ENCODE data around the gene PLA1A. TPM values are rescaled to one million over a fixed set of nuclear protein-coding genes. Genes with fewer than 3 reads are reported as not detected.

The PLA1A gene
- total RNA-seq, 1 donor from 2014 or later: 2.8 TPM

DNA sequence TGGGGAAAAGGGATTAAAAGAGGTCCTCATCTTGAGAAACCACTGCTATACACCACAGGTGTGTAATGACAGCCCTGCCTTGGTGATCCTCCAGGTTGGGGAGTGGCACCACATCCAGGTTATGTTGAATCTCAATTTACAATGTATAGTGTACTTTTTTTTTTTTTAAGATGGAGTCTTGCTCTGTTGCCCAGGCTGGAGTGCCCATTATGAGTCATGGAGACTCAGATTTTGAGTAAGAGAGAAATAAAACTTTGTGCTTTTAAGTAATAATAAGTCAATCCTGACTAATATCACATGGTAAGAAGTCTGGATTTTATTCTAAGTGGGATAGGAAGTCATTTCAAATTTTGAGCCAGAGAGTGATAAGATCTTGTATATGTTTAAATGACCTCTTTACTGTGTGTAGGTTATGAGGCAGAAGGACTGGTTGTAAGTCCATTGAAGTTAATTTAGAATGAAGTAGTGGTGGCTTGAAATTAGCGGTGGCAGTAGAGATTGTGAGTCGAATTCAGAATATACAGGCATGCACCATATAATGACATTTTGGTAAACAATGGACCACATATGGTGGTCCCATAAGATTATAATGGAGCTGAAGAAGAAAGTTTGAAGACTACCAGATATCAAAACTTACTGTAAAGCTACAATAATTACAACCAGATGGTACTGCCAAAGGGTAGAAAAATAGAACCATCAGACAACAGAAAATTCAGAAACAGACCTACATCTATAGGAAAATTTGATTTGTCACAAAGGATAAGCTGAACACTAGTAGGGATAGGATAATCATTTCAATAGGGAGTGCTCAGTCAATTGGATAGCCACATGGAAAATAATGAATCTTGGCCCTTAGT, 42.0 kb downstream of the PLA1A start:
- intact Hi-C loops (cut with micrococcal nuclease): no loop called here
- Histone ChIP-seq H3K4me1 (peaks cover 96% of the 10 kb centered on the region), H3K4me3 (no peak overlapping the region), H3K27me3 (ENCODE audit: low read depth) (no peaks in the 10 kb centered on the region), H3K27ac (replicated peaks) (peak overlapping the region; percentile 90), H3K9me3 (replicated peaks) (no peaks in the 10 kb centered on the region), H3K36me3 (peaks cover 45% of the 10 kb centered on the region)
- no peak for DNase-seq
- TF ChIP-seq, protein P1, sequence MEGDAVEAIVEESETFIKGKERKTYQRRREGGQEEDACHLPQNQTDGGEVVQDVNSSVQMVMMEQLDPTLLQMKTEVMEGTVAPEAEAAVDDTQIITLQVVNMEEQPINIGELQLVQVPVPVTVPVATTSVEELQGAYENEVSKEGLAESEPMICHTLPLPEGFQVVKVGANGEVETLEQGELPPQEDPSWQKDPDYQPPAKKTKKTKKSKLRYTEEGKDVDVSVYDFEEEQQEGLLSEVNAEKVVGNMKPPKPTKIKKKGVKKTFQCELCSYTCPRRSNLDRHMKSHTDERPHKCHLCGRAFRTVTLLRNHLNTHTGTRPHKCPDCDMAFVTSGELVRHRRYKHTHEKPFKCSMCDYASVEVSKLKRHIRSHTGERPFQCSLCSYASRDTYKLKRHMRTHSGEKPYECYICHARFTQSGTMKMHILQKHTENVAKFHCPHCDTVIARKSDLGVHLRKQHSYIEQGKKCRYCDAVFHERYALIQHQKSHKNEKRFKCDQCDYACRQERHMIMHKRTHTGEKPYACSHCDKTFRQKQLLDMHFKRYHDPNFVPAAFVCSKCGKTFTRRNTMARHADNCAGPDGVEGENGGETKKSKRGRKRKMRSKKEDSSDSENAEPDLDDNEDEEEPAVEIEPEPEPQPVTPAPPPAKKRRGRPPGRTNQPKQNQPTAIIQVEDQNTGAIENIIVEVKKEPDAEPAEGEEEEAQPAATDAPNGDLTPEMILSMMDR (IDR thresholded peaks at IDR 0.05; ENCODE audit: borderline replicate concordance): no peak

DNA sequence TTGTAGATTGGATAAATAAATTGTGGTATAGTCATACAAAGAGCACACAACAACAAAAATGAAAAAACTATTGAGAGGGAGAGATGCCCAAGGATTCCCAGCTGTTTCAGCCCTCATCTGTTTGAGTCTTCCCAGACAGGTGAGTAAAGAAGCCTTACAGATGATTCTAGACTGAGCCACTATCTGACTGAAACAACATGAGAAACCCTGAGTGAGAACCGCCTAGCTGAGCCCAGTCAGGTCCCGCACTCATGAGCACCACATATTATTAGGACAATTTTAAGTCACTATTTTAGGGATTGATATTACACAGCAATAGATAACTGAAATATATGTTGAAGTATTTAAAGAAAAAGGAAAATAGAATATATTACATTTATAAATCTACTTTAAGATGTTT, 43.7 kb downstream of the PLA1A start:
- intact Hi-C loops (cut with micrococcal nuclease): no loop called here
- TF ChIP-seq, protein P1 (IDR thresholded peaks at IDR 0.05; ENCODE audit: borderline replicate concordance): no peak
- peaks cover 98% of the 10 kb centered on the region for H3K4me1 ChIP-seq
- peak overlapping the region; percentile 94 for H3K27ac ChIP-seq (replicated peaks)
- no peaks in the 10 kb centered on the region for H3K9me3 ChIP-seq (replicated peaks)
- no peak overlapping the region for H3K4me3 ChIP-seq
- H3K36me3 ChIP-seq: peaks cover 45% of the 10 kb centered on the region
- no peaks in the 10 kb centered on the region for H3K27me3 ChIP-seq (ENCODE audit: low read depth)
- no peak for DNase-seq

DNA sequence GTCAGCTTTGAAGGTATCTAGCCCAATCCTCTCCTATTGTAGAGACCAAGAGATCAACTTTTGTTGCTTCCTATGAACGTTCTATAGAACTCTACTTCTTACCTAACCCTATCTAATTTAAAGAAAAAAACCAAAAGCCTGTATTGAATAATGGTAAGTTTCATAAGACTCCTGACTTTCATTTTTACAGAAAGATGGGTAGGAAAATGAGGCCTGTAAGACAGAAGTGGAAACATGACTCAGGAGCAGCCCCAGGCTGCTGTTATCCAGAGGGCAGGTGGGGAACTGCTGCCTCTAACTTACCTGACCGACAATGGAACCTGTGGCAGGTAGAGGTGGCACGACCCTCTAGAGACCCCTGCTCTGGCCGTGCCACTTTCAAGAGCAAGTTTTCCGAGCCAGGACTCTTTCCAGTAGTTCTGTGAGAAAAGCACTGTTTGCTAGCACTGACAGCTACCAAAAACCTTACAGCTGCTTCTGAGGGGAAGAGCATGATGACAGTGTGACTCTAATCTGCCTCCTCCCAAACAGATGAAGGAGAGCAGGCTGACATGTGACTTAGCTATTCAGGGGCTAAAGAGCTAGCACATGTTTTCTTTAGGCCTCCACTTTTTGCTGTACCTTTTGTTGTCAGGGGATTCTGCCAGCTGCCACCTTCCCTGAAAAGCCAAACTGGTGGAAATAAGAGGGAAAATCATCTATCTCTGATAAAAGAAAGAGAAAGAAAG, 45.2 kb downstream of the PLA1A start:
- peaks cover 45% of the 10 kb centered on the region for H3K36me3 ChIP-seq
- TF ChIP-seq, protein P1 (IDR thresholded peaks at IDR 0.05; ENCODE audit: borderline replicate concordance): no peak
- no peaks in the 10 kb centered on the region for H3K27me3 ChIP-seq (ENCODE audit: low read depth)
- peaks cover 98% of the 10 kb centered on the region for H3K4me1 ChIP-seq
- H3K27ac ChIP-seq (replicated peaks): peak overlapping the region; percentile 94
- DNase-seq: no peak
- intact Hi-C loops (cut with micrococcal nuclease): no loop called here
- H3K4me3 ChIP-seq: peak overlapping the region; percentile 18
- no peaks in the 10 kb centered on the region for H3K9me3 ChIP-seq (replicated peaks)

DNA sequence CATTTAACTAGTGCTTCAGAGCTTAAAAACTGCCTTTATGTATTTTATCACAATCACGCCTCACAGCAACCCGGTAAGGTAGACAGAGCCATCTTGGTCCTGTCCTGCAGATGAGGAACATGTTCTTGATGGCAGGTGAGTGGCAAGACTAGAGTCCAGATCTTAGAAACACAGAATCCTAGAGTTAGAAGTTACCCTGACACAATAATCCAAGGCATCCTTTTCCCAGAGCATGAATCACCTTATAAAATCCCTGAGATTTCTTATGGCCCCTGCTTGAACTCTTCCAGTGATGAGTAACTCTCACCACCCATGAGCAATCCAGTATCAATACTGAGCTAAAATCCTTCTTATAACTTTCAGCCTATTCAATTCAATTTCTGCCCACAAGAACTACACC, 45.8 kb downstream of the PLA1A start:
- no peaks in the 10 kb centered on the region for H3K27me3 ChIP-seq (ENCODE audit: low read depth)
- no peak for DNase-seq
- no peaks in the 10 kb centered on the region for H3K9me3 ChIP-seq (replicated peaks)
- H3K27ac ChIP-seq (replicated peaks): peak overlapping the region; percentile 94
- intact Hi-C loops (cut with micrococcal nuclease): no loop called here
- H3K4me1 ChIP-seq: peaks cover 98% of the 10 kb centered on the region
- TF ChIP-seq, protein P1 (IDR thresholded peaks at IDR 0.05; ENCODE audit: borderline replicate concordance): no peak
- peaks cover 46% of the 10 kb centered on the region for H3K36me3 ChIP-seq
- peak overlapping the region; percentile 18 for H3K4me3 ChIP-seq

DNA sequence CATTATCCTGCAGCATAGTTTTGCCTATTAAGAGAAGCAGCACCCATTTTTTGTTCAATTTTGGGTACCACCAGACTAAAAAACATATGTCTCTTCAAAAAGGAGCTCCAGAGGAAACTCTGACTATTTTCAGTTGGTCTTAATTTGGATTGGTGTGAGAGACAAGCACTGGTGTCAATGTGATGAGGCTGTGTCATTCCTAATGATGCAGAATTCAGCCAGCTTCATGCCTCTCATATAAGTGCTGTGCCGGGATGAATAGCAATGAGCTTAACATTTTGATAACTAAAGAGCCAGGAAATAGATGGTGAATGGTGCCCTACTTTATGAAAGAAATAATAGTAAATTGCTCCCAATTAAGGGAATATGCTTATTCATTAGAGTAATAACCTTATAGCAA, 46.8 kb downstream of the PLA1A start:
- Histone ChIP-seq H3K27ac (replicated peaks) (peak overlapping the region; percentile 94), H3K36me3 (peaks cover 56% of the 10 kb centered on the region), H3K27me3 (ENCODE audit: low read depth) (no peaks in the 10 kb centered on the region), H3K4me3 (peak overlapping the region; percentile 18), H3K9me3 (replicated peaks) (no peaks in the 10 kb centered on the region), H3K4me1 (peaks cover 98% of the 10 kb centered on the region)
- no peak for DNase-seq
- intact Hi-C loops (cut with micrococcal nuclease): no loop called here
- TF ChIP-seq, protein P1 (IDR thresholded peaks at IDR 0.05; ENCODE audit: borderline replicate concordance): no peak

Data from left ventricle myocardium inferior (tissue), 1 donor.